Measurements from ENCODE around the gene WIPF1. TPM values are rescaled to one million over a fixed set of nuclear protein-coding genes. Genes with fewer than 3 reads are reported as not detected.

Gene WIPF1
- total RNA-seq, 1 donor = 20.5 TPM

- peak; percentile 53 for DNase-seq (ENCODE audit: low read depth)
- H3K4me3 ChIP-seq (ENCODE audit: low read depth, low read length) = no peak overlapping the region
- TF ChIP-seq CTCF (IDR thresholded peaks at IDR 0.05; ENCODE audit: insufficient read depth, low read length) = no peak
Measured at GRCh38 chr2:174588463-174588862, 9.1 kb downstream of the WIPF1 start.

- H3K4me3 ChIP-seq (ENCODE audit: low read depth, low read length) = no peak overlapping the region
- TF ChIP-seq CTCF (IDR thresholded peaks at IDR 0.05; ENCODE audit: insufficient read depth, low read length) = no peak
- DNase-seq (ENCODE audit: low read depth) = no peak
Measured at GRCh38 chr2:174587579-174587978, 10.0 kb downstream of the WIPF1 start.

GRCh38 chr2:174586418-174587295 lies 10.9 kb downstream of the WIPF1 start:
- DNase-seq (ENCODE audit: low read depth) = no peak
- no peak overlapping the region for H3K4me3 ChIP-seq (ENCODE audit: low read depth, low read length)
- TF ChIP-seq CTCF (IDR thresholded peaks at IDR 0.05; ENCODE audit: insufficient read depth, low read length) = no peak

- DNase-seq (ENCODE audit: low read depth) = no peak
- TF ChIP-seq CTCF (IDR thresholded peaks at IDR 0.05; ENCODE audit: insufficient read depth, low read length) = no peak
Measured at GRCh38 chr2:174585657-174586252, 11.8 kb downstream of the WIPF1 start.

GRCh38 chr2:174585146-174585545 lies 12.5 kb downstream of the WIPF1 start:
- no peak overlapping the region for H3K4me3 ChIP-seq (ENCODE audit: low read depth, low read length)
- no peak for DNase-seq (ENCODE audit: low read depth)
- TF ChIP-seq CTCF (IDR thresholded peaks at IDR 0.05; ENCODE audit: insufficient read depth, low read length) = no peak

More at GRCh38 chr2:174585657-174586252, 11.8 kb downstream of the WIPF1 start:
- no peak overlapping the region for H3K4me3 ChIP-seq (ENCODE audit: low read depth, low read length)

- DNase-seq (ENCODE audit: low read depth) = no peak
- TF ChIP-seq CTCF (IDR thresholded peaks at IDR 0.05; ENCODE audit: insufficient read depth, low read length) = no peak
- no peak overlapping the region for H3K4me3 ChIP-seq (ENCODE audit: low read depth, low read length)
Measured at GRCh38 chr2:174581491-174581890, 16.1 kb downstream of the WIPF1 start.
